A549 (cell line): ENCODE results near the gene TPRX1.

Experiments used
- CHD2 ChIP-seq: fragments of 150-350 bp; IDR thresholded peaks from 2 replicates; pipeline ENCODE4 v1.6.1; 2014; ENCODE audit warnings: low read length; ENCODE audit not compliant: partially characterized antibody
- CTCF ChIP-seq: fragments of >200 bp; sonication (Bioruptor Twin); formaldehyde crosslinking; IDR thresholded peaks from 3 replicates; pipeline ENCODE4 v1.5.1; 2016
- MAZ ChIP-seq: fragments of 150-350 bp; IDR thresholded peaks from 2 replicates; pipeline ENCODE4 v1.6.1; 2014; ENCODE audit warnings: antibody characterized with exemption, low read depth, low read length, borderline replicate concordance
- TF ChIP-seq, protein P1 (sequence below): IDR thresholded peaks from 2 replicates; pipeline ENCODE4 v1.6.1; 2012
- TF ChIP-seq, protein P2 (sequence below): fragments of 200-600 bp; sonication (generic); IDR thresholded peaks from 2 replicates; pipeline ENCODE4 v1.6.1; 2016; ENCODE audit warnings: antibody characterized with exemption, mild to moderate bottlenecking, moderate library complexity

DNA sequence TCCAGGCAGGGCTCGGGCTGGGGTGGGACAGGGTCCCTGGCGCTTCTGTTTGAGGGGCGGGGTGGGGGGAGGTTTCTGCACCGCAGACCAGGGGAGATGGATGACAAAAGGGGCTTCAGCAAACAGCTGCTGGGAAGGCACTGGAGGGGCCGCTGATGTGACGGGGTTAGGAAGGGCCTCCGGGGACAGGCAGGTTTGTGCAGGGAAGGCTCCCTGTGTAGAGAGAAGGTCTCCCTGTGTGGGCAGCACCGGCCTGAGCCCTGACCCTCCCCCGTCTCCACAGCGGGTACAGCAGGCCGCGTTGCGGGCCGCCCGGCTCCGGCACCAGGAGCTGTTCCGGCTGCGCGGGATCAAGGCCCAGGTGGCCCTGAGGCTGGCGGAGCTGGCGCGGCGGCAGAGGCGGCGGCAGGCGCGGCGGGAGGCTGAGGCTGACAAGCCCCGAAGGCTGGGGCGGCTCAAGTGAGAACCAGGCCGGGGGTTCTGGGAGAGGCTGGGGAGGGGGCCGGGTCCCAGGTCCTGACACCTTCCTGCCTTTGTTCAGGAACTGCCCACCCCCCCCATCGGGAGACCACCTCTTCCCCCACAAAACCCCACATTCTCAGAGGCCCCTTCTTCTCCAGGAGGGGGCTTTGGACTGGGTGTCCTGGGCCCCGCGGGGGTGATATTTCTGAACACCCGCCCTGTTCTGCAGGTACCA lies 49.1 kb downstream of the TPRX1 start:
- TF ChIP-seq CTCF (no peak), MAZ (no peak), CHD2 (no peak)
- TF ChIP-seq, protein P1, sequence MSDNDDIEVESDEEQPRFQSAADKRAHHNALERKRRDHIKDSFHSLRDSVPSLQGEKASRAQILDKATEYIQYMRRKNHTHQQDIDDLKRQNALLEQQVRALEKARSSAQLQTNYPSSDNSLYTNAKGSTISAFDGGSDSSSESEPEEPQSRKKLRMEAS: no peak
- TF ChIP-seq, protein P2, sequence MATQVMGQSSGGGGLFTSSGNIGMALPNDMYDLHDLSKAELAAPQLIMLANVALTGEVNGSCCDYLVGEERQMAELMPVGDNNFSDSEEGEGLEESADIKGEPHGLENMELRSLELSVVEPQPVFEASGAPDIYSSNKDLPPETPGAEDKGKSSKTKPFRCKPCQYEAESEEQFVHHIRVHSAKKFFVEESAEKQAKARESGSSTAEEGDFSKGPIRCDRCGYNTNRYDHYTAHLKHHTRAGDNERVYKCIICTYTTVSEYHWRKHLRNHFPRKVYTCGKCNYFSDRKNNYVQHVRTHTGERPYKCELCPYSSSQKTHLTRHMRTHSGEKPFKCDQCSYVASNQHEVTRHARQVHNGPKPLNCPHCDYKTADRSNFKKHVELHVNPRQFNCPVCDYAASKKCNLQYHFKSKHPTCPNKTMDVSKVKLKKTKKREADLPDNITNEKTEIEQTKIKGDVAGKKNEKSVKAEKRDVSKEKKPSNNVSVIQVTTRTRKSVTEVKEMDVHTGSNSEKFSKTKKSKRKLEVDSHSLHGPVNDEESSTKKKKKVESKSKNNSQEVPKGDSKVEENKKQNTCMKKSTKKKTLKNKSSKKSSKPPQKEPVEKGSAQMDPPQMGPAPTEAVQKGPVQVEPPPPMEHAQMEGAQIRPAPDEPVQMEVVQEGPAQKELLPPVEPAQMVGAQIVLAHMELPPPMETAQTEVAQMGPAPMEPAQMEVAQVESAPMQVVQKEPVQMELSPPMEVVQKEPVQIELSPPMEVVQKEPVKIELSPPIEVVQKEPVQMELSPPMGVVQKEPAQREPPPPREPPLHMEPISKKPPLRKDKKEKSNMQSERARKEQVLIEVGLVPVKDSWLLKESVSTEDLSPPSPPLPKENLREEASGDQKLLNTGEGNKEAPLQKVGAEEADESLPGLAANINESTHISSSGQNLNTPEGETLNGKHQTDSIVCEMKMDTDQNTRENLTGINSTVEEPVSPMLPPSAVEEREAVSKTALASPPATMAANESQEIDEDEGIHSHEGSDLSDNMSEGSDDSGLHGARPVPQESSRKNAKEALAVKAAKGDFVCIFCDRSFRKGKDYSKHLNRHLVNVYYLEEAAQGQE: no peak
